NCI-H345 treated with DMSO at 0.1 percent for 48 hours (cell line): ENCODE results near the gene AFAP1L1.

ENCODE experiments used
- DNase-seq: peaks from one replicate; lab custom pipeline; 2025; ENCODE audit not compliant: unreplicated experiment; lab: John Stamatoyannopoulos, UW

The AFAP1L1 gene

GRCh38 chr5:149310947-149311658, 39.4 kb downstream of the AFAP1L1 start:
- DNase-seq: no peak

GRCh38 chr5:149313151-149313841, 41.6 kb downstream of the AFAP1L1 start:
- DNase-seq: no peak

- DNase-seq: no peak
Observed at GRCh38 chr5:149314571-149315111, 43.0 kb downstream of the AFAP1L1 start.

- no peak for DNase-seq
Observed at GRCh38 chr5:149315753-149316152, 44.1 kb downstream of the AFAP1L1 start.

GRCh38 chr5:149317281-149318048, 45.8 kb downstream of the AFAP1L1 start:
- DNase-seq: no peak

GRCh38 chr5:149319174-149319573, 47.5 kb downstream of the AFAP1L1 start:
- no peak for DNase-seq

GRCh38 chr5:149320791-149321330, 49.2 kb downstream of the AFAP1L1 start:
- peak; percentile 9 for DNase-seq

GRCh38 chr5:149322518-149322917, 50.9 kb downstream of the AFAP1L1 start:
- DNase-seq: no peak

- no peak for DNase-seq
Observed at GRCh38 chr5:149323210-149323609, 51.6 kb downstream of the AFAP1L1 start.

- DNase-seq: no peak
Observed at GRCh38 chr5:149323621-149324205, 52.1 kb downstream of the AFAP1L1 start.

- DNase-seq: no peak
Observed at GRCh38 chr5:149324641-149325040, 53.0 kb downstream of the AFAP1L1 start.

GRCh38 chr5:149325166-149325735, 53.6 kb downstream of the AFAP1L1 start:
- no peak for DNase-seq

GRCh38 chr5:149325894-149326293, 54.2 kb downstream of the AFAP1L1 start:
- no peak for DNase-seq

GRCh38 chr5:149326611-149327010, 55.0 kb downstream of the AFAP1L1 start:
- DNase-seq: no peak

- DNase-seq: no peak
Observed at GRCh38 chr5:149328177-149328576, 56.5 kb downstream of the AFAP1L1 start.

- no peak for DNase-seq
Observed at GRCh38 chr5:149333711-149334443, 62.2 kb downstream of the AFAP1L1 start.

- no peak for DNase-seq
Observed at GRCh38 chr5:149337736-149338135, 66.1 kb downstream of the AFAP1L1 start.

- DNase-seq: no peak
Observed at GRCh38 chr5:149338364-149338763, 66.7 kb downstream of the AFAP1L1 start.

- no peak for DNase-seq
Observed at GRCh38 chr5:149340920-149341319, 69.3 kb downstream of the AFAP1L1 start.

- DNase-seq: no peak
Observed at GRCh38 chr5:149341876-149342275, 70.2 kb downstream of the AFAP1L1 start.
